ENCODE measurements around the gene PSMC3IP.
"Not testable (repeated sequence)": the region's sequence is repeated elsewhere in the genome, so short reads cannot be mapped to it uniquely, and the experiment has no call there.

The PSMC3IP gene, protein sequence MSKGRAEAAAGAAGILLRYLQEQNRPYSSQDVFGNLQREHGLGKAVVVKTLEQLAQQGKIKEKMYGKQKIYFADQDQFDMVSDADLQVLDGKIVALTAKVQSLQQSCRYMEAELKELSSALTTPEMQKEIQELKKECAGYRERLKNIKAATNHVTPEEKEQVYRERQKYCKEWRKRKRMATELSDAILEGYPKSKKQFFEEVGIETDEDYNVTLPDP

DNA sequence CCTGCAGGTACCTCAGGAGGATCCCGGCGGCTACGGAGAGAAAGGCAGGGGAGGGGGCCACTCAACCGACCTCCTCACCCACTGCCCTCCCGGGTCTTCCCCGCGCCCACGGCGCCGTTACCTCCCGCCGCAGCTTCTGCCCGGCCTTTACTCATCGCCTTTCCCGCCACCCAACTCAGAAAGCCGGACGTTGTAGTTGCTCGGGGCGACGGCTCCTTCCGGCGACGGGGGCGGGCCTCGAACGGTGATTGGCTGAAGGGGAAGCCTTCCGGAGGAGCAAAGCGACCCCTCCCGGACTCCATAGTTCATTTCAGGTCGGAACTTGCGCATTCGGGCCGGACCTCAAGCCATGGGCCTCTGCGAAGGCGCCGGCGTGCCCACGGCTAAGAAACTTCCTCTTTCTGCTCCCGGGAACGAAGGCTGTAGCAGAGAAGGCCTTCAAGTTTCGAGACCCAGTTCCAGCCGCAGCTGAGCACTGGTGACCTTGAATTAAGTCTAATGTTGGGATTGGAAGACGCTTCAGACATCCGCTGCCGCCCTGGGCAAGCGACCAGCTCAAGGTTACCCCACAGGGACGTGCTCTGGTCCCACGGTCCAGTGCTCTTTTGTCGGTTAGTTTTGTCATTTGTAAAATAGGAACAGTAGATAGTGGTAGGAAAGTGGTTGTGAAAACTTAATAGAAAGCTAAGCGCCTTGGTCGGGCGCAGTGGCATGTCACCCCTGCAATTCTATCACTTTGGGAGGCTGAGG is at the start of gene PSMC3IP:
PSMC3IP (minus strand) TSS at position 198 of the 750 bp plus-strand sequence; CDS start at position 155, 43 bp downstream.
- DNase-seq (ENCODE audit: low read depth) = peak; percentile 89

DNA sequence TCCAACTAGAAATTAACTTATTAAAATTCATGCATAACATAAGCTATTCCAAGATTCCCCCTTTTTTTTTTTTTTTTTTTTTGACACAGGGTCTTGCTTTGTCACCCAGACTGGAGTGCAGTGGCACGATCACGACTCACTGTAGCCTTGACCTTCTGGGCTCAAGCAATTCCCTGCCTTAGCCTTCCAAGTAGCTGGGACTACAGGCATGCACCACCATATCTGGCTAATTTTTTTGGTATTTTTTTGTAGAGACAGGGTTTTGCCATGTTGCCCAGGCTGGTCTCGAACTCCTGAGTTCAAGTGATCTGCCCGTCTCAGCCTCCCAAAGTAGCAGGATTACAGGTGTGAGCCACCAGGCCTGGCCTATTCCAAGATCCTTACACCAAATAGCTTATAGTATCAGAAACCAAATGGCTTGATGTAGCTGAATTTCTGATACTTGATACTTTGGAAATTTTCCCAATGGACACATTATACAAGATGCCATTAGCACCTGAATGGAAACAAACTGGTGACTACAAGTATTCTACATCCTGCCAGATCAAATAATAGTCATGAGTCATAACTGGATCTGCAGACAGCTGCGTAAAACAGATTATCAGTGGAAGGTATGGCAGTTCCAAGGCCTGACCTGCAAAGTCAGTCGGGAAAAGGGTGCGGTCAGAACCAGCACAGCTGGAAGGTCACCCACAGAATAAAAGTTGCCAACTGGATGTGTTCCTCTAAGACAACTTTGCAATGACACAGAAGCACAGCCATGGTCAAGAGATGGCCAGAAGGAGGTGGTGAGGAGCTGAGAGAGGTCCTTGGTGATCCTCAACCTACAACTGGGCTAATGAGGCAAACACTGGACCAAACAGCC is 46.4 kb upstream of the PSMC3IP start:
- DNase-seq (ENCODE audit: low read depth) = no peak

DNA sequence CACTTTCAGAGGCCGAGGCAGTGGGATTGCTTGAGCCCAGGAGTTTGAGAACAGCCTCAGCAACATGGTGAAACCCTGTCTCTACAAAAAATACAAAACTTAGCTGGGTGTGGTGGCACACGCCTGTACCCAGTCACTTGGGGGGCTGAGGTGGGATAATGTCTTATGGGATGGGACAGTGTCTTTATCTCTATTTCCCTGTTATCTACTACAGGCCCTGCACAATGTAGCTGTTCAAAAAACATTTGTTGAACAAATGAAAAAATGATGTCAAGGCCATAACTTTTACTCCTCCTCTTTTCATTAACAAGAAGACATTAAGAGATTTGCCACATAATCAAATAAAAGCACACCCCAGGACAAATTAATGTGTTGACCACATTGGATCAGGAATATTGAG is 45.7 kb upstream of the PSMC3IP start:
- no peak for DNase-seq (ENCODE audit: low read depth)

DNA sequence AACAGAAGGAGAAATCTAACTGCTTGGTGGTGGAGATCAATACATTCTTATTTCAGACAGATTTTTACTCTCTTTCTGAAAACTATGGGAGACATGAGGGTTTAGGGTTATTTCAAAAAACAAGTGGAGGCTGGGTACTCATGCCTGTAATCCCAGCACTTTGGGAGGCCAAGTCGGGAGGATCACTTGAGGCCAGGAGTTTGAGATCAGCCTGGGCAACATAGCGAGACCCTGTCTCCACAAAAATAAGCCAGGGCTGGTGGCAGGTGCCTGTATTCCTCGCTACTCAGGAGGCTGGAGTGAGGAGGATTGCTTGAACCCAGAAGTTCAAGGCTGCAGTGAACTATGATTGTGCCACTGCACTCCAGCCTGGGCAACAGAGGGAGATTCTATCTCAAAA is 44.5 kb upstream of the PSMC3IP start:
- DNase-seq (ENCODE audit: low read depth) = not testable (repeated sequence)

DNA sequence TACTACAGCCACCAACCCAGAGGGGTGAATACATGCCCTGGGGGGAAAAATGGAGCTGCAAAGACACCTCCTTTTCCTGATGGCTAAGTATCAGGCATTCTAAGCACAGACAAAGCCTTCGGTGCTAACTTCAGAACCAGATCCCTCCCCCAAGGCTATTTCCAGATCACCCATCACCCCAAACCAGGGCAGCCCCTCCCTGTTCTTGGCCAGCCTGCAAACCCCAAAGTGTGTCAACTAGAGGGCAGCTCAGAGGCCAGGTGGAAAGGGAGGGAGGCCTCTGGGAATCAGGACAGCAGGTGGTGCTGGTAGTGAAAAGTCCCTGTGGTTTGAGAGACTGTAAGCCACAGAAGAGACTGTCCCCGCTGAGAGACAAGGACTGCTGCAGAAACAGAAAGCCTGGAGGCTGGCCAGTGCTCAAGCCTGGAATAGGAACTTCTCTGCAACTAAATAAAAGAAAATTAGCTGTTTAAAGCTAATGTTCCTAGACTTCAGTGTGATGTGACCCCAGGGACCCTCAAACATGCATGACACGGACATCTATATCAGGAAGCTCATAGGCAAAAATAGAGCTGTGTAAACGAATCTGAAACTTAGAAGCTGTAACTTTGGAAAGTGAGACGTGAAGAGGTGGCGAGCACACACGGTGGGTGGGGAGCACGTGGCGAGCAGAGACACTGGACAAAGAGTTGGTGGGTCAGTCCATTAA is 41.1 kb upstream of the PSMC3IP start:
- no peak for DNase-seq (ENCODE audit: low read depth)

DNA sequence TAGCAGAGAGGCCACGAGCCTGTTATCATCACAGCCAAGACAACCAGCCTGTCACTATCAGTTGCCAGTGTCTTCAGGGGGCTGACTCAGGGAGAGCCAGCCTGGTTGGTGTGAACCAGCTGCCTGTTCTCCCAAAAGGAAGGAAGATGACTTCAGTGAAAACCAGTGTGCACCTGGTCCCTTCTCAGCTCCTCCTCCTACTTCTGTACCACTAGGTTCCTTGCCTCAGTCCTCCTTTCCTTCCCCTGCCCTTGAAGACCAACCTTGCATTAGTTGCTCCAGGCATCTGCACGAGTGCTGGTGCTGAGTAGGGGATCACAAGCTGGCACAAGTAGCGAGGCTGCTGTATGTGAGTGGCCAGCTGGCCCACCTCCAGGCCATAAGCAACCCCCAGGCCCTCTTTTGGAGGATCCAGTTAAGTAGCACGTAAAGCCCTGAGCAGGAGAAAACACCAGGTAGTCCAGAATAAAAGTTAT is 40.5 kb upstream of the PSMC3IP start:
- DNase-seq (ENCODE audit: low read depth) = no peak

DNA sequence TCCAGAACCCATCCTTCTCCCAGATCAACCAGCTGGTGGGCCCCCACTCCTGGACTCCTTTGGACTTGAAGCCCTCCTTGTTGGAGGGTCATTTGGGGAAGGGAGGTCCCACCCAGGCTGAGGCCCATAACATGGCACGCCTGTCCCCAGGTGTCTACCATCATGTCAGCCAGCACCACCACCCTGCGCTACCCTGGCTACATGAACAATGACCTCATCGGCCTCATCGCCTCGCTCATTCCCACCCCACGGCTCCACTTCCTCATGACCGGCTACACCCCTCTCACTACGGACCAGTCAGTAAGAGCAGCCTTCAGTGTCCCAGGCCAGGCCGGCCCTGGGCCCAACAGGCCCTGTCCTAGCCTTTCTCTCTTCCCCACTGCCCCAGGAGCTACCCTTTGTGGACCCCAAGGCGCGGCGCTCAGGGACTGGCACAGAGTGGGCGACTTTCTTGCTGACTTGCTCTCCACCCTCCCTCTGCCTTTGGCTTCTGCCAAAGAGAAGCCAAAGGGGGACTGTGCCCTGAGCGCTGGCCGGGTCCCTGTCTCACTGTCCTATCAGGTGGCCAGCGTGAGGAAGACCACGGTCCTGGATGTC is 36.3 kb upstream of the PSMC3IP start:
- DNase-seq (ENCODE audit: low read depth) = no peak

DNA sequence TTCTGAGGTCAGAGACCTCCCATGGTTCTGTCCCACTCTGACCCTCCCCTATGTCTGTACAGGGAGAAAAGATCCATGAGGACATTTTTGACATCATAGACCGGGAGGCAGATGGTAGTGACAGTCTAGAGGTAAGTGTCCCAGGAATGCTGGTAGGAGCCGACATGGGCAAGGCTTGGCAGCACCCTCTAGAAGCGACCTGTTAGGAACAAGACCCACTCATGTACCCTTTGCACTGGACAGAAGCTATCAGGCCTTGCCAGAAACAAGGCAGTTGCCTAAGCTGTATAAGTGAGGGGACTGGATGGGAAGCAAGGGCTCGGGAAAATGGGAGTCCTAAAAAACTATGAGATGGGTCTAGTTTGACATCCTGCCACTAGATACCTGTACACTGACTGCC is 34.5 kb upstream of the PSMC3IP start:
- DNase-seq (ENCODE audit: low read depth) = no peak

DNA sequence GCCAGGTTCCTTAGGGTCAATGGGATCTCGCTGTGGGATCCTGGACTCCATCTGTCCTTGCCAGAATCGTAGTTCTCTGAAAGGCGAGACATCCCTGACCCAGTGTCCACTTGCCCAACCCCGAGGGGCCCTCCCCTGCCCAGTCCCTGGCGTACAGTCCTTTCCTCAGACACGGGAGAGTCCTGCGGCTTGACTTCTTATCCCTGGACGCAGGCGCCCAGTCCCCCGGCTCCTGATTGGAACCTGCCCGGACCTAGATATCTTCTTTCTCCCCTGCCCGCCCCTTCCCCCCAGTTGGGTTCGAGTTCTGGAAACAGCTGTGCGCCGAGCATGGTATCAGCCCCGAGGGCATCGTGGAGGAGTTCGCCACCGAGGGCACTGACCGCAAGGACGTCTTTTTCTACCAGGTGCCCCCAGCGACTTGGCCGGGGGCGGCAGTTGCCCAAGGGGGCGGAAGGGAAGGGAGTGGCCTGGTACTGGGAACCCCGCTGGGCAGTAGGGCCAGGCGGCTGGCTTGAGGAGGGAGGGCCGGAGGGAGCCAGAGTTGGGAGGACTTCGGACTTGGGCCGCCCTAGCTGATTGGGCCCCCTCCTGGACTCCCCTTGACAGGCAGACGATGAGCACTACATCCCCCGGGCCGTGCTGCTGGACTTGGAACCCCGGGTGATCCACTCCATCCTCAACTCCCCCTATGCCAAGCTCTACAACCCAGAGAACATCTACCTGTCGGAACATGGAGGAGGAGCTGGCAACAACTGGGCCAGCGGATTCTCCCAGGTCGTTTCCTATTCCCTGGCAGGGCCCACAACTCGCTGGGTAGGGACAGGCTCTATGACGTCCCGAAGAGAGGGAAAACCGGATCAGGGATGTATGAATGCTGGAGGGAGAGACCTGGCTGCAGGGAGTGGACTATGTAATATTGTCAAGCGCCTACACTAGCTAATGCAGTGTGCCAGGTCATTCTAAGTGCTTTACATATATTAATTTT is 32.6 kb upstream of the PSMC3IP start:
- not testable (repeated sequence) for DNase-seq (ENCODE audit: low read depth)

DNA sequence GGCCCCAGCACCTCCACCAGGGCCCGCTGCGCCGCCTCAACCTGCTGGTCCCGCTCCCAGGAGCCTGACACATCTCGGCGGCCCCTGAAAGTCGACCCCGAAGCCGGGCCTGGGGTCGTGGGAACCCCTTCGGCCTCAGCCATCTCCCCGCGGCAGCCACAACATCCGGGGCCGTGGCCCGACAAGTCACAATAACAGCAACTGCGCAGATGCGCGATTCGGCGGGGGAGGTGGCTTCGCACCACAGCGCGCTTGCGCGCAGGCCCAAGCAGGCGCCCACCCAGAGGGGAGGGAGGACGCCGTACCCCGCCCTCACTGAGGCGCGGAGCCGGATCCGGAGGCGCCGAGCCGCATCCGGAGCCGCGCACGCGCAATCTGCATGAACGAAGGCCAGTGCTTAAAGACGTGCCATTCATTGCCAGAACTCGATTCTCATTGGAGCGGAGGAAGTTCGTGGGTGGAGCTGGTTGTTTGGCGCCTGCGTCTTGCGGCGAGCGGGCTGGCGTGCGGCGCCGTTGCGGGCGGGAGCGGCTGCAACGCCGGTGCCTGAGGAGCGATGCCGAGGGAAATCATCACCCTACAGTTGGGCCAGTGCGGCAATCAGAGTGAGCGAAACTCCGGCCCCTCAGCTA is 31.8 kb upstream of the PSMC3IP start, which contains the start of the genes RETREG3 and TUBG1:
RETREG3 (minus strand) TSS at position 193 of the 632 bp plus-strand sequence; CDS start at position 143, 50 bp downstream.
TUBG1 (plus strand) TSS at position 502 of the 632 bp plus-strand sequence; CDS start at position 557, 55 bp downstream.
- peak; percentile 95 for DNase-seq (ENCODE audit: low read depth)

DNA sequence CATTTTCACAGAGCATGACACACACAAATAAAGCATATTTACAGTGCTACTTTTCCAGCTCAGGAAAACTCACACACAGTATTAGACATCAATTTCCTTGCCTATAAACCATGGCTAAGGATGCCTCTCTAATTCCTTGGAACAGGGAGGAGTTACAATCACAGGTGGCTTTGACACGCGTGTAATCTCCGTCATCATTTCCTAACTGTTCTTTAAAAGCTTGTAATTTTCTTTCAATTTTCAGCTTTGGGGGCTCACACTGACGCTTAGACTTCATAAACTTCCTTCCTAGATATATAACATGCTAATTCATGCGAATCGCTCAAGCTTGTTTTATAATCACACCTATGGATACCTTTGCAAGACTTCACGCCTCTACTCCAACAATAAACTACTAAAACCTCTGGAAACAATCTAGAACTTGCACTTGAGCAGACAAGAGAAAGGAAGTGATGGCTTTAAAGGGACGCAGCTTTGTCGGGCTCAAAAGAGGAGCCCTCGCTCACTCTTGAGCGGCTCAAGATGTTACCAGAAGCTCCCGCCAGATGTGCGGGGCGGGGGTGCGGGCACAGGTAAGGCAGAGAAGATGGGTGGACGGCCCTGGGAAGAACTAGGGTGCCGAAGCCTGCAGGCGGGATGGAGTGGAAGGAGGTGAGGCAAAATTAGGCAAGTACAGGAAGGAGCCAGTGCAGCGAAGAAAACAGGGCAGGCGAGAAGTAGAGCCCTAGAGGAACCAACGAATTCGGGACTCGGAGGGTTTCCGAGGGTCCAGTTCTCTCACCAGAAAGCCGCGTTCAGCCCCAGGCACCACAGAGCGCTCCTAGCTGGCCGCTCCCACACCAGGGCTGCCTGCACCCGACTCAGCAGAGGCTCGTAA is 31.0 kb upstream of the PSMC3IP start:
- DNase-seq (ENCODE audit: low read depth) = peak; percentile 4

DNA sequence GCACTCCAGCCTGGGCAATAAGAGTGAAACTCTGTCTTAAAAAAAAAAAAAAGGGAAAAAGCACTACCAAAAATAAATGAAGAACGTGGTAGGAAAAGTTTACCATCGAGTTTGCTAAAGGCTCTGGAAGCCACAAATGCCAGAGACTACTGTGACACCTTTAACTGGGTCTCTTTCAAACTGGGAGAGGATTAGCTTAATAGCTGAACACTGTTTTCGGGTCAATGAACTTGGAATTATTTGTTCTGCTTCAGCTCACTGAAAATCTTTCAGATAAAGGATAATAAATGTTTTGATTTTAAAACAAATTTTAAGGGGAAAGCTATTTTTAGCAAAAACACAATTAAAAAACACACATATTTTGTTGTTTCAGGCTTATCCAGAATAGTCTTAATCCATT is 30.2 kb upstream of the PSMC3IP start:
- no peak for DNase-seq (ENCODE audit: low read depth)

DNA sequence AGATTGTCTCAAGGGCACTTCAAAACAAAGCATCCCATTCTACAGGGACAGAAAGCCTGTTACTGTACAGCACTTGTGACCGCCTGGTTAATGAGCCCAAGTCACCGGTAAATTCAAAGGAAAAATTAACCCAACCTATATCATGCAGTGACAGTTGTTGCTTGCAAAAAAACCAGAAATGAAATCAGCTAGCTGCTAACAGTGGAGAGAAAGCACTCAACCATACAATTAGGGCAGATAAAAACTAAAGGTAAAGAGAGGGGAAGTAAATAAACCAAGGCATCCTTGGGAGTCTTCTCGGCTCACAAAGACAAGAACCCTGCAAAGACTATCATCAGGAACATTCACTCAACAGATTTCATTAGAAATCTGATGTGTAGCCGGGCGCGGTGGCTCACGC is 25.8 kb upstream of the PSMC3IP start:
- DNase-seq (ENCODE audit: low read depth) = no peak

DNA sequence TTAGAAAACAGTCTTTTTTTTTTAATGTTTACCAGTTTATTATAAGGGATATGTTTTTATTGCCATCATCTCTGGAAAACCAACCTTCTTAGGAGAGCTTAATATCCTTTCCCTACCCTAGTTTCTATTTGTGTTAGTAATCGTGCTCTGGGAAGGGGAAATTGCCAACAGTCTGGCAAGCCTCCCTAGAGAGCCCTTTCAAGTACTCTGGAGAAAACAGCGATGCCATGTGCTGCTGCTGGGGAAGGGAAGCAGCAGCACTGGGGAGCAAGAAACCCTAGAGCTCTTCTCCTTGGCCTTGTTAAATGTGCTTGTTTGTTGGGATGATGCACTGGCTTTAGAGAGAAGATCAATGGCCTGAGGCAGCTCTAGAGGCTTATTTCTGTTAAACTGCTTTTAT is 21.4 kb upstream of the PSMC3IP start:
- no peak for DNase-seq (ENCODE audit: low read depth)

DNA sequence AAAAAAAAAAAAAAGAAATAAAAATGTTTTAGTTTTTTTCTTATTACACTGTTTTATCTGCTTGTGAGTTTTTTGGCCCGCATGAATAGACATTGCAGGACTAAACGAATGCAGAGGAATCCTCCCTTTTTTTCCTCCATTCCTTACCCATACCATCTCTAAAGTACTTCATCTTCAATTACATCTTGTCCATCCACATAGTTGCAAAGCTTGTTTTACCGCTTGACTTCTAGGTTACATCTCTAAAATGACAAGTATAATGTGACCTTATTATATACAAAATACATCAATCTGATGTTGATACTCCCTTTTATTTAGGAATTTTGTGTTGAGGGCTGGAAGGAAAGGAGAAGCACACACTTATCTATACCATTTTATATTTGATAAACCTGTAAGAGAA is 18.9 kb upstream of the PSMC3IP start:
- no peak for DNase-seq (ENCODE audit: low read depth)

DNA sequence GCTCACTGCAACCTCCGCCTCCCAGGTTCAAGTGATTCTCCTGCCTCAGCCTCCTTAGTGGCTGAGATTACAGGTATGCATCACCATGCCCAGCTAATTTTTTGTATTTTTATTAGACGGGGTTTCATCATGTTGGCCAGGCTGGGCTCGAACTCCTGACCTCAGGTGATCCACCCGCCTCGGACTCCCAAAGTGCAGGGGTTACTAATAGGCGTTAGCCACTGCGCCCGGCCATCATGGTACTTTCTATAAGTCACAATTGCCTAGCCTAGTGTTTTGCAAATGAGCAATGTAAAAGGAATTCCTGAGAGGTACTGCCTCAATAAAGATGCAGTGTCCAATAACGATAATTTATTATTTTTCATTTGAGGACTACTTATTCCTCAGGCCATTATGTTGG is 13.9 kb upstream of the PSMC3IP start:
- DNase-seq (ENCODE audit: low read depth) = no peak

DNA sequence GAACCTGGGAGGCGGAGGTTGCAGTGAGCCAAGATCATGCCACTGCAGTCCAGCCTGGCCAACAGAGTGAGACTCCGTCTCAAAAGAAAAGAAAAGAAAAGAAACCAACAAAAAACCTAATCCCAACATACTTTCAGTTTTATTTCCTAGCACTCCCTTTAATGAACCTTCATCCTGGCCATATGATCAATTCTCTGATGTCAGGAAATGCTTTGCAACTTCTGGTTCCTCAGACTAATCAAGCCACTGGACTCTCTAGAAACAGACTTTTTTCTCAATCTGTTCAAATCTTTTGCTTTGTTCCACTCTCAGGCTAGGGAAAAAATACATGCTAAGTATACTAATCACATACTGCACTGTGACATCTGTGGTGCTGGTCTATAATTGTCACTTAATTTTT is 13.4 kb upstream of the PSMC3IP start:
- DNase-seq (ENCODE audit: low read depth) = no peak

DNA sequence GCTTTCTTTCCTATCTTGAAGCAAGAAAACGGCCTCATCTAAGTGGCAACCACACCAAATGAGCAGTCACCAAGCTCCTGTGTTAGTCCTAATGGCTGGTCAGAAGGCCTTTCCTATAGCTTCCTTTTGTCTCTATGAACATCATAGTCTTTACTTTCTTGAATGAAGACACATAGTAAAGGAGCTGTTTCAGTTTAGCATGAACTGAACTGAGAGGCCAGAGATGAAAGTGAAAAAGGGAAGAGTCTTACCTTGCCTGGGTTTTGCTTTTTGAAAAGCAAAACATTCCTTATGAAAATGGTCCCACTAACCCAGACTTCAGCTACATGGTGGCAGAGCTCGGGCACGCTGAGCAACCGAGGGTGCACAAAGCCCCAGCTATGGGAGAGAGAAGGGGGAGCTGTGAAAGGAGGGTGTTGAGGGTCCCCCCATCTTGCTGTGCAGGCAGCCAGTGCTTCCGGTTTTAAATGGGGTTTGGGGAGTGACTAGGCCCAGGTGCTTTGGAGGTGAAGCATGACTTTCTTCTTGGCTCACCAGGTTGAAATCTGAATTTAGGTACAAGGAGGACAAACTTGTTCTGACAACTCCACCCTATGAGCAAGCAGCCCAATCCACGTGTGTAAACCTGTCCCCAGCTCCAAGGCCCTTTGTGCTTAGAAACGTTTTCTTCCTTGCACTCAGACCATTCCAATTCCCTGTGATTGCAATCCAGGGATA is 9.1 kb upstream of the PSMC3IP start:
- DNase-seq (ENCODE audit: low read depth) = no peak

Data from stimulated activated CD8-positive, alpha-beta memory T cell treated with anti-CD3 and anti-CD28 coated beads, Interleukin-7, amount 100 ng/mL, for 24 hours (primary cell).